ENCODE data around the gene JARID2. TPM values are rescaled to one million over a fixed set of nuclear protein-coding genes. Genes with fewer than 3 reads are reported as not detected.

Gene JARID2
- total and polyA plus RNA-seq, 2 of the 8 experiments (the other 6 are each of a cell fraction or from before 2014, with no cell fraction given), result 60.1 to 239 TPM

DNA sequence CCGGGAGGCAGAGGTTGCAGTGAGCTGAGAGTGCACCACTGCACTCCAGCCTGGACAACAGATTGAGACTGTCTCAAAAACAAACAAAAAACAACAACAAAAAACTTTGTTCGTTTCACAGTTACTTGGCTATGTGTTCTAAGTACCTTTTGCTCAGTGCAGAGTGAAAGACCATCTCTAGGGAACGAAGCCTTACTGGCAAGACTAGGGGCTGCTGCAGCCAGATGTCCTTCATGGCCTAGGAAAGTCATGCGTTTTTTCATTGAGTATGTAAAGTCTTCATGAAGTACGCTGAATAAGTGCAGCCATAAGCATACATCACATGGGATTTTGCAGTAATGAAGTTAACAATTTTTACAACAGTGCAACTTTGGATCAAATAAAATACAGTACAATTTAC, 111.1 kb downstream of the JARID2 start (continued):
- TF ChIP-seq CBX5 (IDR thresholded peaks at IDR 0.05; ENCODE audit: low read depth, low read length) (no peak), ASH2L (IDR thresholded peaks at IDR 0.05; ENCODE audit: low read length) (no peak), TCF12 (IDR thresholded peaks at IDR 0.05; ENCODE audit: low read depth, low read length) (no peak), ATF3 (IDR thresholded peaks at IDR 0.05; ENCODE audit: insufficient read depth, low read depth, low read length) (no peak), EGR1 (IDR thresholded peaks at IDR 0.05; ENCODE audit: borderline replicate concordance, low read depth, low read length) (no peak), GABPA (IDR thresholded peaks at IDR 0.05; ENCODE audit: borderline replicate concordance, insufficient read depth, low read length) (no peak), POLR2A (IDR thresholded peaks at IDR 0.05; ENCODE audit: control extremely low read depth in 1 of 2, low read depth in 2 of 2, low read length in 2 of 2) (no peak)
